Measurements from ENCODE around the gene HOXA3.

- no peak for TF ChIP-seq CTCF (IDR thresholded peaks at IDR 0.05)
- no peak for TF ChIP-seq POLR2A (IDR thresholded peaks at IDR 0.05)
Measured at GRCh38 chr7:27157702-27158431, 5.5 kb upstream of the HOXA3 start.
